K562 (cell line): ENCODE results near the gene TOR1A. TPM values are rescaled to one million over a fixed set of nuclear protein-coding genes. Genes with fewer than 3 reads are reported as not detected.

Source experiments
- ATAC-seq: fragments of 200-7000 bp; cut with Tn5 transposase; 3 replicates; pipeline ENCODE4 v1.9.1; 2020; ENCODE audit warnings: moderate library complexity
- BruUV-seq: library from RNA; stranded (reverse); fragments of 400-500 nt; replicated peaks from 2 replicates; lab custom pipeline; 2021; lab: Mats Ljungman, UMichigan
- CTCF ChIA-PET: fragments of 300-600 bp; formaldehyde crosslinking; extraction: SDS; loops from one replicate; lab custom pipeline; 2021; ENCODE audit warnings: low intra/inter-chr PET ratio; lab: Yijun Ruan, JAX
- POLR2A ChIA-PET: fragments of 300-600, 350-650 bp; sonication (Branson Sonifier 250); formaldehyde crosslinking; extraction: SDS; loops from one replicate; lab custom pipeline; 2021; ENCODE audit warnings: antibody characterized with exemption, inconsistent platforms; lab: Yijun Ruan, JAX
- DNase-seq, 4 experiments: peaks; one replicate each; pipeline versions ENCODE4 v3.0.0 to v3.0.0-alpha.2; 2011 to 2018; ENCODE audit warnings: low spot score in 3 of 4, mixed read lengths in 3 of 4; ENCODE audit errors: extremely low read depth in 1 of 4
- FAIRE-seq: peaks from 2 replicates; lab custom pipeline; 2011; peaks lifted over from hg19 to GRCh38; lab: Jason Lieb, UNC
- H2AFZ ChIP-seq: 2 replicates; pipeline ENCODE4 v1.6.0; 2011; ENCODE audit warnings: low read depth, low read length, control low read depth, inconsistent platforms
- H3K27ac ChIP-seq: fragments of 200-600 bp; 3 replicates; pipeline ENCODE4 v1.8.0; 2011; ENCODE audit warnings: low read depth, mild to moderate bottlenecking, control low read depth, inconsistent platforms, low read length, moderate library complexity, mixed read lengths; ENCODE audit errors: extremely low read depth
- H3K27me3 ChIP-seq, 2 experiments: fragments of 300-600 bp in 1 of 2; 2 replicates in 1 of 2; 3 replicates in 1 of 2; pipeline versions ENCODE4 v1.6.0 to v1.8.0; 2011; ENCODE audit warnings: inconsistent platforms in 2 of 2, low read length in 2 of 2, mild to moderate bottlenecking in 1 of 2, mixed read lengths in 1 of 2, moderate library complexity in 1 of 2; ENCODE audit not compliant: control insufficient read depth in 2 of 2, insufficient read depth in 2 of 2
- H3K36me3 ChIP-seq: fragments of 300-600 bp; 3 replicates; pipeline ENCODE4 v1.8.0; 2011; ENCODE audit warnings: mild to moderate bottlenecking, low read length, inconsistent platforms; ENCODE audit not compliant: control insufficient read depth, insufficient read depth
- H3K4me1 ChIP-seq, 2 experiments: fragments of 200-600 bp in 1 of 2; replicated peaks in 1 of 2; 2 replicates in 1 of 2; 3 replicates in 1 of 2; pipeline versions ENCODE4 v1.5.1 to v1.8.0; 2011; ENCODE audit warnings: inconsistent platforms in 2 of 2, low read length in 2 of 2, mild to moderate bottlenecking in 1 of 2, mixed read lengths in 1 of 2, moderate library complexity in 1 of 2; ENCODE audit not compliant: control insufficient read depth in 2 of 2, insufficient read depth in 2 of 2
- H3K4me2 ChIP-seq: 2 replicates; pipeline ENCODE4 v1.6.1; 2011; ENCODE audit warnings: low read length, control low read depth, inconsistent platforms, mixed read lengths; ENCODE audit not compliant: insufficient read depth
- H3K4me3 ChIP-seq: fragments of 200-600 bp; sonication (generic), shearing (Covaris generic); 2 replicates; pipeline ENCODE4 v1.5.1; 2016; ENCODE audit warnings: control low read depth, inconsistent platforms
- H3K79me2 ChIP-seq: fragments of 200-600 bp; 3 replicates; pipeline ENCODE4 v1.8.0; 2011; ENCODE audit warnings: low read length, inconsistent platforms; ENCODE audit not compliant: control insufficient read depth, insufficient read depth
- H3K9ac ChIP-seq, 2 experiments: 2 replicates each; pipeline versions ENCODE4 v1.6.0 to v1.6.1; 2011; ENCODE audit warnings: low read depth in 2 of 2, low read length in 2 of 2, control low read depth in 1 of 2, inconsistent platforms in 1 of 2, mild to moderate bottlenecking in 1 of 2, mixed read lengths in 1 of 2; ENCODE audit not compliant: insufficient read depth in 1 of 2
- H3K9me1 ChIP-seq: one replicate; pipeline ENCODE4 v1.6.0; 2011; ENCODE audit warnings: inconsistent platforms, mild to moderate bottlenecking, low read length, moderate library complexity; ENCODE audit not compliant: control insufficient read depth, insufficient read depth
- H3K9me3 ChIP-seq: replicated peaks from 2 replicates; pipeline ENCODE4 v1.5.1; 2011; ENCODE audit warnings: low read depth, low read length, inconsistent platforms; ENCODE audit not compliant: control insufficient read depth, insufficient read depth
- H4K20me1 ChIP-seq: replicated peaks from 2 replicates; pipeline ENCODE4 v1.6.1; 2011; ENCODE audit warnings: low read length, inconsistent platforms, mixed read lengths; ENCODE audit not compliant: control insufficient read depth, insufficient read depth
- CBFA2T3 ChIP-seq: fragments of 450-650 bp; IDR thresholded peaks from 2 replicates; pipeline ENCODE4 v1.6.1; 2017
- CHD4 ChIP-seq: fragments of 200-600 bp; sonication (generic); IDR thresholded peaks from 3 replicates; pipeline ENCODE4 v1.6.1; 2012; ENCODE audit warnings: low read depth, mild to moderate bottlenecking, mixed read lengths, low read length, inconsistent platforms; ENCODE audit not compliant: insufficient read depth, insufficient replicate concordance, poor library complexity, severe bottlenecking
- FOXJ3 ChIP-seq: sonication (generic); formaldehyde crosslinking; IDR thresholded peaks from 2 replicates; pipeline ENCODE4 v1.4.0; 2020; ENCODE audit warnings: mild to moderate bottlenecking, missing genetic modification reagents
- HDAC1 ChIP-seq, 2 experiments: fragments of 450-650 bp; IDR thresholded peaks; 2 replicates each; pipeline ENCODE4 v1.6.1; 2016 to 2017; ENCODE audit warnings: inconsistent platforms in 1 of 2, mild to moderate bottlenecking in 1 of 2, moderate library complexity in 1 of 2
- JUN ChIP-seq, 2 experiments: sonication (generic) in 1 of 2; formaldehyde crosslinking in 1 of 2; IDR thresholded peaks; 2 replicates each; pipeline versions ENCODE4 v1.6.1 to v1.8.0; 2012 to 2022; ENCODE audit warnings: borderline replicate concordance in 2 of 2, mild to moderate bottlenecking in 2 of 2, improper control_type of control experiment in 1 of 2, low read depth in 1 of 2, low read length in 1 of 2, missing genetic modification reagents in 1 of 2
- NBN ChIP-seq: fragments of 450-650 bp; IDR thresholded peaks from 2 replicates; pipeline ENCODE4 v1.6.1; 2016; ENCODE audit warnings: low read depth, mild to moderate bottlenecking
- POLR3G ChIP-seq: IDR thresholded peaks from 2 replicates; pipeline ENCODE4 v1.6.1; 2011; ENCODE audit not compliant: insufficient read length, insufficient replicate concordance; ENCODE audit errors: extremely low read depth
- ZBTB1 ChIP-seq: sonication (generic); formaldehyde crosslinking; IDR thresholded peaks from 2 replicates; pipeline ENCODE4 v1.8.1; 2023; ENCODE audit warnings: missing genetic modification reagents, low read depth, mild to moderate bottlenecking, borderline replicate concordance
- ZNF311 ChIP-seq: fragments of 250-450 bp; sonication (Bioruptor Pico); IDR thresholded peaks from 2 replicates; pipeline ENCODE4 v1.4.0; 2020; ENCODE audit warnings: mild to moderate bottlenecking, moderate library complexity
- ZNF589 ChIP-seq: fragments of 200-800 bp; sonication (Bioruptor generic); IDR thresholded peaks from 2 replicates; pipeline ENCODE4 v1.6.1; 2016; ENCODE audit warnings: low read depth, missing genetic modification characterization, missing compliant biosample characterization
- ZNF766 ChIP-seq: fragments of 200-800 bp; sonication (Bioruptor generic); conservative IDR thresholded peaks from 2 replicates; pipeline ENCODE4 v1.6.1; 2016; ENCODE audit warnings: missing genetic modification characterization, missing compliant biosample characterization
- WGBS: fragments of 100-300 bp; shearing (Covaris generic); methylation state at CpG from one replicate; pipeline ENCODE4 v1.1.6; 2016; ENCODE audit warnings: low coverage, mixed read lengths; ENCODE audit not compliant: insufficient coverage; ENCODE audit errors: missing lambda C conversion rate; 5-methylcytosine and 5-hydroxymethylcytosine counted together
- in situ Hi-C: fragments of 300-500 bp; cut with MboI; formaldehyde crosslinking; loops from 4 replicates; pipeline ENCODE4 v1.15.0; 2018; ENCODE audit warnings: inconsistent platforms, mixed read lengths
- intact Hi-C: fragments of 100-400 bp; cut with micrococcal nuclease; formaldehyde crosslinking; loops from 2 replicates; pipeline ENCODE4 v1.14.2; 2022
- polyA plus RNA-seq, 8 experiments: library from polyadenylated mRNA; depleted of rRNA in 4 of 8; stranded (reverse) in 5 of 8; unstranded in 3 of 8; fragments of >200 nt; fragmentation: Nextera tagmentation in 2 of 8; fragmentation: Illumina TruSeq in 1 of 8; extraction: Ambion mirVana in 2 of 8; extraction: Trizol in 1 of 8; gene quantifications; 2 replicates each; pipeline versions ENCODE4 v1.2.1 to v1.2.3, GENCODE V29; 2011 to 2014; ENCODE audit warnings: inconsistent platforms in 1 of 8, missing spikeins in 1 of 8
- total RNA-seq, 7 experiments: library from RNA; depleted of rRNA in 6 of 7; stranded (reverse); fragments of >200 nt in 6 of 7; fragmentation: Illumina TruSeq in 2 of 7; extraction: Trizol in 2 of 7; gene quantifications; 2 replicates each; pipeline versions ENCODE4 v1.2.1 to v1.2.3, GENCODE V29; 2011 to 2021; ENCODE audit warnings: low replicate concordance in 1 of 7
- TF ChIP-seq, protein P1 (sequence below): sonication (generic); formaldehyde crosslinking; IDR thresholded peaks from 2 replicates; pipeline ENCODE4 v1.8.1; 2023; ENCODE audit warnings: mild to moderate bottlenecking, missing genetic modification reagents, moderate library complexity
- TF ChIP-seq, protein P2 (sequence below), 2 experiments: IDR thresholded peaks; 2 replicates each; pipeline ENCODE4 v1.6.1; 2012; ENCODE audit warnings: improper control_type of control experiment in 2 of 2, low read depth in 2 of 2, low read length in 2 of 2, borderline replicate concordance in 1 of 2
- TF ChIP-seq, protein P3 (sequence below): sonication (generic); formaldehyde crosslinking; IDR thresholded peaks from 2 replicates; pipeline ENCODE4 v1.8.0; 2023; ENCODE audit warnings: mild to moderate bottlenecking, missing genetic modification reagents

The TOR1A gene
- total and polyA plus RNA-seq, 9 of the 15 experiments (the other 6 are each of a cell fraction or from before 2014, with no cell fraction given): 4.5 to 85.8 (median 51.3) TPM

DNA sequence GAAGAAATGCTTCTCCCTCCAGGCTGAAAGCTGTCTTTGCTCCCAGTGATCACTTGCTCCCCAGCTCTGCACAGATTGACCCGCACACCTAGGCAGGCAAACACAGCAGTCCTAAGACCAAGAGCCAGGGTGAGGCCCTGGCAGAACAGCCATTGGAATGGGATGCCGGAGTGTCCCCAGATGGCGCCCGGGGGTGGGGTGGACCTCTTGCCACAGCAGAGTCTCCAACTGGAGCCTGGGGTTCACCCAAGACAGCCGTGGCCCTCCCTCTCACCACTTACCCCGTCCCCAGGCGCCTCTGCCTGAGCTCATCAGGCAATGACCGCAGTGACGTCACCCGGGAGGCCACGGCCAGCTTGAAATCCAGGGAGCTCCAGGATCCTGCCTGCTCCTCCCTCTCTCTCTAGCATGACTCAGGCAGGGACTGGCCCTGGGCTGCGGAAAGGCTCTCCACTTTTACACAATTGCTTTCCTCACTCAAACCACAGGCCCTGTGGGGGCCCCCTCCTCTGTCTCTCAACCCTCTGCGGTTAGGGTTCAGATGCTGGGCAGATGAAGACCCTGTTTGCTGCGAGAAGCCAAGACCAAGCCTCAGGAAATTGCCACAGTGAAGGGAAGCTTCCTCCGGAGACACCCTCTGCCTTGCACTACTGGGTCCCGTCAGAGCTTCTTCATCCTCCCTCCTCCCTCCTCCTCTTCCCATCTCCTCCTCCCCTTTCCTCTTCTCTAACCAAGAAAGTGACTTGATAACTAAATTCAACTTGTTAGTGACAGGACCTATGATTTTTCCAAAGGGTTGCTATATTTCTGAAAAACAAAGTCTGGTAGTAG, 46.8 kb downstream of the TOR1A start:
- no TSS peak for BruUV-seq
- TF ChIP-seq ZNF766 (CRISPR knock-in tag): peak; percentile 87
- TF ChIP-seq FOXJ3: no peak
- peak; percentile 99 for TF ChIP-seq NBN
- TF ChIP-seq ZBTB1 (CRISPR knock-in tag): peak; percentile 81; the same call in 1 of the 2 replicates
- TF ChIP-seq, protein P1, sequence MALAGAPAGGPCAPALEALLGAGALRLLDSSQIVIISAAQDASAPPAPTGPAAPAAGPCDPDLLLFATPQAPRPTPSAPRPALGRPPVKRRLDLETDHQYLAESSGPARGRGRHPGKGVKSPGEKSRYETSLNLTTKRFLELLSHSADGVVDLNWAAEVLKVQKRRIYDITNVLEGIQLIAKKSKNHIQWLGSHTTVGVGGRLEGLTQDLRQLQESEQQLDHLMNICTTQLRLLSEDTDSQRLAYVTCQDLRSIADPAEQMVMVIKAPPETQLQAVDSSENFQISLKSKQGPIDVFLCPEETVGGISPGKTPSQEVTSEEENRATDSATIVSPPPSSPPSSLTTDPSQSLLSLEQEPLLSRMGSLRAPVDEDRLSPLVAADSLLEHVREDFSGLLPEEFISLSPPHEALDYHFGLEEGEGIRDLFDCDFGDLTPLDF (CRISPR knock-in tag): no peak
- no peak for TF ChIP-seq POLR3G
- peak; percentile 31 for TF ChIP-seq CHD4
- TF ChIP-seq, protein P2, sequence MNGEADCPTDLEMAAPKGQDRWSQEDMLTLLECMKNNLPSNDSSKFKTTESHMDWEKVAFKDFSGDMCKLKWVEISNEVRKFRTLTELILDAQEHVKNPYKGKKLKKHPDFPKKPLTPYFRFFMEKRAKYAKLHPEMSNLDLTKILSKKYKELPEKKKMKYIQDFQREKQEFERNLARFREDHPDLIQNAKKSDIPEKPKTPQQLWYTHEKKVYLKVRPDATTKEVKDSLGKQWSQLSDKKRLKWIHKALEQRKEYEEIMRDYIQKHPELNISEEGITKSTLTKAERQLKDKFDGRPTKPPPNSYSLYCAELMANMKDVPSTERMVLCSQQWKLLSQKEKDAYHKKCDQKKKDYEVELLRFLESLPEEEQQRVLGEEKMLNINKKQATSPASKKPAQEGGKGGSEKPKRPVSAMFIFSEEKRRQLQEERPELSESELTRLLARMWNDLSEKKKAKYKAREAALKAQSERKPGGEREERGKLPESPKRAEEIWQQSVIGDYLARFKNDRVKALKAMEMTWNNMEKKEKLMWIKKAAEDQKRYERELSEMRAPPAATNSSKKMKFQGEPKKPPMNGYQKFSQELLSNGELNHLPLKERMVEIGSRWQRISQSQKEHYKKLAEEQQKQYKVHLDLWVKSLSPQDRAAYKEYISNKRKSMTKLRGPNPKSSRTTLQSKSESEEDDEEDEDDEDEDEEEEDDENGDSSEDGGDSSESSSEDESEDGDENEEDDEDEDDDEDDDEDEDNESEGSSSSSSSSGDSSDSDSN (IDR thresholded peaks at IDR 0.05; ENCODE audit: borderline replicate concordance in 1 of 2, low read depth in 2 of 2, low read length in 2 of 2): peak; percentile 31 to 82; a peak in 2 of 4 replicates
- peak; percentile 50; the same call in 1 of the 2 replicates for TF ChIP-seq CBFA2T3
- TF ChIP-seq ZNF311 (CRISPR knock-in tag): peak; percentile 54; the same call in 1 of the 2 replicates
- TF ChIP-seq, protein P3, sequence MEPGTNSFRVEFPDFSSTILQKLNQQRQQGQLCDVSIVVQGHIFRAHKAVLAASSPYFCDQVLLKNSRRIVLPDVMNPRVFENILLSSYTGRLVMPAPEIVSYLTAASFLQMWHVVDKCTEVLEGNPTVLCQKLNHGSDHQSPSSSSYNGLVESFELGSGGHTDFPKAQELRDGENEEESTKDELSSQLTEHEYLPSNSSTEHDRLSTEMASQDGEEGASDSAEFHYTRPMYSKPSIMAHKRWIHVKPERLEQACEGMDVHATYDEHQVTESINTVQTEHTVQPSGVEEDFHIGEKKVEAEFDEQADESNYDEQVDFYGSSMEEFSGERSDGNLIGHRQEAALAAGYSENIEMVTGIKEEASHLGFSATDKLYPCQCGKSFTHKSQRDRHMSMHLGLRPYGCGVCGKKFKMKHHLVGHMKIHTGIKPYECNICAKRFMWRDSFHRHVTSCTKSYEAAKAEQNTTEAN (CRISPR knock-in tag): peak; percentile 91
- TF ChIP-seq HDAC1 (IDR thresholded peaks at IDR 0.05): 0 out of 4 replicates have a peak, but pooled peaks of 1 of the 2 experiments have one; percentile 31
- TF ChIP-seq JUN (IDR thresholded peaks at IDR 0.05; ENCODE audit: borderline replicate concordance, low read depth, low read length): peak; percentile 99
- TF ChIP-seq JUN (CRISPR knock-in tag; IDR thresholded peaks at IDR 0.05; ENCODE audit: borderline replicate concordance): peak; percentile 99
- TF ChIP-seq ZNF589 (CRISPR knock-in tag): 0 out of 2 replicates have a peak, but pooled peaks have one; percentile 50

More for the DNA sequence above, 46.8 kb downstream of the TOR1A start:
- Histone ChIP-seq H2AFZ (peak overlapping the region; percentile 84), H3K4me2 (peak overlapping the region; percentile 68), H4K20me1 (no peaks in the 10 kb centered on the region), H3K79me2 (no peaks in the 10 kb centered on the region), H3K9ac (peak overlapping the region; percentile 22 to 47; a peak in 3 of 4 replicates), H3K36me3 (no peaks in the 10 kb centered on the region), H3K27me3 (no peaks in the 10 kb centered on the region; a peak in 1 of 5 replicates), H3K4me1 (peaks cover 14 to 25% of the 10 kb centered on the region in 2 experiments), H3K4me3 (peak overlapping the region; percentile 19), H3K9me1 (no peaks in the 10 kb centered on the region), H3K9me3 (no peaks in the 10 kb centered on the region), H3K27ac (peak overlapping the region; percentile 31; the same call in 2 of the 3 replicates)
- DNase-seq: peak; percentile 94 to 97 (median 96)
- peak; percentile 97 for ATAC-seq
- intact Hi-C loops: no loop called here
- FAIRE-seq: peak; percentile 90
- CTCF ChIA-PET: interaction anchor here (1.5 kb wide), 1 partner anchor 50 kb away, joined by 6 read pairs; no protein-coding TSS in a partner anchor
- WGBS: 6% methylated on average over 16 of the region's 16 CpGs
- POLR2A ChIA-PET: interaction anchor here (0.5 to 1.7 kb wide), 15 partner anchors 13 to 1499 kb away, joined by 3 to 7 read pairs (median 4); no protein-coding TSS in a partner anchor
- in situ Hi-C loops: loop anchor here (25.0 kb wide), 1 partner anchor 1490 kb away; the partner anchor contains the start of genes GOLGA2 and SWI5
